Mesothelial cell of epicardium (in vitro differentiated cells): ENCODE results near the gene POTEE. TPM values are rescaled to one million over a fixed set of nuclear protein-coding genes. Genes with fewer than 3 reads are reported as not detected.
A peak's percentile ranks its signal among the peaks of the same experiment; 100 is the strongest.
"Not testable (repeated sequence)": the region's sequence is repeated elsewhere in the genome, so short reads cannot be mapped to it uniquely, and the experiment has no call there.

Source experiments
- DNase-seq, 2 experiments: peaks; one replicate each; pipeline ENCODE4 v3.0.0; 2021; ENCODE audit warnings: low spot score in 2 of 2; ENCODE audit not compliant: unreplicated experiment in 2 of 2
- H3K27ac Mint-ChIP-seq: 2 replicates; pipeline ENCODE4 v1.8.0; 2021; ENCODE audit warnings: mixed read lengths
- H3K27me3 Mint-ChIP-seq: 2 replicates; pipeline ENCODE4 v1.8.0; 2021; ENCODE audit warnings: low read depth, mixed read lengths
- H3K36me3 Mint-ChIP-seq: 2 replicates; pipeline ENCODE4 v1.8.0; 2021; ENCODE audit warnings: mixed read lengths
- H3K4me1 Mint-ChIP-seq: 2 replicates; pipeline ENCODE4 v1.8.0; 2021; ENCODE audit warnings: mixed read lengths
- H3K4me3 Mint-ChIP-seq: 2 replicates; pipeline ENCODE4 v1.8.0; 2021; ENCODE audit warnings: mild to moderate bottlenecking, moderate library complexity, mixed read lengths
- H3K9me3 Mint-ChIP-seq: 2 replicates; pipeline ENCODE4 v1.8.0; 2021; ENCODE audit warnings: mixed read lengths
- total RNA-seq: library from RNA; stranded (reverse); gene quantifications from 3 replicates; pipeline ENCODE4 v1.2.1, GENCODE V29; 2021
- TF ChIP-seq, protein P1 (sequence below): fragments of 200-600 bp; sonication (generic); IDR thresholded peaks from one replicate; pipeline ENCODE4 v1.5.0; 2021; ENCODE audit warnings: antibody characterized with exemption; ENCODE audit not compliant: unreplicated experiment

The POTEE gene
- 3.9 to 5.1 TPM (median 5.0 TPM) in 3 replicates for total RNA-seq

DNA sequence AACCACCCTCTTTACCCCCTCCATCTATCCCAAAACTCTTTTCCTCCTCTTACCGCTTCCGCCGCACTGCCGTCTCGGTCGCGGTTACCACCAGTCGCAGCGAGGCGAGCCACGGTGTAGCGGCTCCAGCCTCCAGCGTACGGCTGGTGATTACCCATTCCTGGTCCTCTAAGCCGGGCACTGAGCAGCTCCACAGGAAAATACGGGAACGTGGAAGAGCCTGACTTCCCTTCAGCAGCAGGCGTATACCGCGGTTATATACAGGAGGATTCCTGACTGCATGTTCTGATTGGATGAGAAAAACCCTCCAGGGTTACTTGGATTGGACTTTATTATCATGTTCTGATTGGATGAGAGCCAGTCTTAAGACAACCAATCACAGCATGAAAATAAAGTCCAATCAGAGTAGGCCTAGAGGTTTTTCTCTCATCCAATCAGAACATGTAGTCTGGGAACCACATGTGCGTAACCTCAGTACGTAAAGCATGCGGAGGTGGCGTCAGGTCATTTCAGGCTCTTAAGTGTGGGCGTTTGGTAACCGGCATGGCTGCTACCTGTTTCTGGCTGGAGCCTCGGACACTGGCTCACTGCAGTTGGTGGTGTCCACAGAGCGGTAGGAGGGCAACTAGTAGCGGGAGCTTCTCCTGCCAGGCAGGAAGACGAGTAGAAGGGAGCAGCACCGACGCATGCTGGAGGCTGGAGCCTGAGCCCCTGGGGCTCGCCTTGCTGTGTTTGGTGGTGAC is at the start of gene POTEE:
TSS of gene POTEE (plus strand) at position 507 of the 743 bp plus-strand sequence. CDS start 8,867 bp downstream, outside the sequence.
- peaks cover 20% of the 10 kb centered on the region for H3K27me3 Mint-ChIP-seq
- H3K4me1 Mint-ChIP-seq, H3K4me3 Mint-ChIP-seq, H3K9me3 Mint-ChIP-seq, H3K36me3 Mint-ChIP-seq, DNase-seq, H3K27ac Mint-ChIP-seq: not testable (repeated sequence)

DNA sequence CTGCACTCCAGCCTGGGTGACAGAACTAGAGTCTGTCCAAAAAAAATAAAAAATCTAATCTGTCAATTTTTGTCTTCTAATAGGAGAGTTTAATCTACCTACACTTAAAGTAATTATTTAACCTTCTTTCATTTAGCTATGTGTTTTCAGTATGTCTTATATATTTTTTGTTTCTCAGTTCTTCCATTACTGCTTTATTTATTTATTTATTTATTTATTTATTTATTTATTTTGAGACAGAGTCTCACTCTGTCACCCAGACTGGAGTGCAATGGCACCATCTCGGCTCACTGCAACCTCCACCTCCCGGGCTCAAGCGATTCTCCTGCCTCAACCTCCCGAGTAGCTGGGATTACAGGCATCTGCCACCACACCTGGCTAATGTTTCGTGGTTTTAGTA is 43.8 kb upstream of the POTEE start:
- not testable (repeated sequence) for DNase-seq, H3K4me1 Mint-ChIP-seq, H3K27ac Mint-ChIP-seq, H3K36me3 Mint-ChIP-seq, H3K4me3 Mint-ChIP-seq, H3K9me3 Mint-ChIP-seq
- peaks cover 19% of the 10 kb centered on the region for H3K27me3 Mint-ChIP-seq

DNA sequence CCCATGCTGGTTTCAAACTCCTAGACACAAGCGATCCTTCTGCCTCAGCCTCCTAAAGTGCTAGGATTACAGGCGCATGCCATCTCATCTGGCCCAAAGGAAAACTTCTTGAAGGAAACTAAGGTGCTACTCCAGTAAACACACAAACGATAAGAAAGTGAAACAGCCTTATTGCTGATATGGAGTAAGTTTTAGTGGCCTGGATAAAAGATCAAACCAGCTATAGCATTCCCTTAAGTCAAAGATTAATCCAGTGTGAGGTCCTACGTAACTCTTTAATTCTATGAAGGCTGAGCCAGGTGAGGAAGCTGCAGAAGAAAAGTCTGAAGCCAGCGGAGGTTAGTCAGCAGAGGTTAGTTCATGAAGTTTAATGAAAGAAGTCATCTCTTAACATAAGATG is 40.8 kb upstream of the POTEE start:
- H3K4me3 Mint-ChIP-seq: no peak overlapping the region
- no peak overlapping the region for H3K27ac Mint-ChIP-seq
- TF ChIP-seq, protein P1, sequence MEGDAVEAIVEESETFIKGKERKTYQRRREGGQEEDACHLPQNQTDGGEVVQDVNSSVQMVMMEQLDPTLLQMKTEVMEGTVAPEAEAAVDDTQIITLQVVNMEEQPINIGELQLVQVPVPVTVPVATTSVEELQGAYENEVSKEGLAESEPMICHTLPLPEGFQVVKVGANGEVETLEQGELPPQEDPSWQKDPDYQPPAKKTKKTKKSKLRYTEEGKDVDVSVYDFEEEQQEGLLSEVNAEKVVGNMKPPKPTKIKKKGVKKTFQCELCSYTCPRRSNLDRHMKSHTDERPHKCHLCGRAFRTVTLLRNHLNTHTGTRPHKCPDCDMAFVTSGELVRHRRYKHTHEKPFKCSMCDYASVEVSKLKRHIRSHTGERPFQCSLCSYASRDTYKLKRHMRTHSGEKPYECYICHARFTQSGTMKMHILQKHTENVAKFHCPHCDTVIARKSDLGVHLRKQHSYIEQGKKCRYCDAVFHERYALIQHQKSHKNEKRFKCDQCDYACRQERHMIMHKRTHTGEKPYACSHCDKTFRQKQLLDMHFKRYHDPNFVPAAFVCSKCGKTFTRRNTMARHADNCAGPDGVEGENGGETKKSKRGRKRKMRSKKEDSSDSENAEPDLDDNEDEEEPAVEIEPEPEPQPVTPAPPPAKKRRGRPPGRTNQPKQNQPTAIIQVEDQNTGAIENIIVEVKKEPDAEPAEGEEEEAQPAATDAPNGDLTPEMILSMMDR: no peak
- H3K9me3 Mint-ChIP-seq: no peaks in the 10 kb centered on the region
- peaks cover 17% of the 10 kb centered on the region for H3K27me3 Mint-ChIP-seq
- H3K36me3 Mint-ChIP-seq: no peaks in the 10 kb centered on the region
- DNase-seq: no peak
- H3K4me1 Mint-ChIP-seq: no peaks in the 10 kb centered on the region

DNA sequence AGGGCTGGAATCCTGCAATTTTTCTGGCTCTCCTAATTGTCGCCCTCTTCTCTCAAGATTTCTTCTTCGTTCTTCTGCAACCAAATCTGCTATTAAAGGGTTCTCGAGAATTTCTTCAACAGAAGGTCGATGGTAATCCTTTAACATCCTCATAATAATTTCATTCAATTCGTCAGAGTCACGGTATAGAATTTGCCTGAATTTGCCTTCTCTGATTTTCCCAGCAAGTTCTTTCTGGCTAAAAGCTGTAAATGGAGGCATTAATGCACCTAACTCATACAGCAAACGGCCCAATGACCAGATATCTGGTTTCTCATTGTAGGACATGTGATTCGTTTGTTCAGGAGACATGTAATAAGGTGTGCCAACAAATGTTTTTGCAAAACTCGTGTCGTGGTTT is 31.3 kb upstream of the POTEE start:
- H3K27ac Mint-ChIP-seq, H3K4me1 Mint-ChIP-seq, DNase-seq, H3K4me3 Mint-ChIP-seq, H3K9me3 Mint-ChIP-seq, H3K36me3 Mint-ChIP-seq: not testable (repeated sequence)
- peaks cover 45% of the 10 kb centered on the region for H3K27me3 Mint-ChIP-seq

DNA sequence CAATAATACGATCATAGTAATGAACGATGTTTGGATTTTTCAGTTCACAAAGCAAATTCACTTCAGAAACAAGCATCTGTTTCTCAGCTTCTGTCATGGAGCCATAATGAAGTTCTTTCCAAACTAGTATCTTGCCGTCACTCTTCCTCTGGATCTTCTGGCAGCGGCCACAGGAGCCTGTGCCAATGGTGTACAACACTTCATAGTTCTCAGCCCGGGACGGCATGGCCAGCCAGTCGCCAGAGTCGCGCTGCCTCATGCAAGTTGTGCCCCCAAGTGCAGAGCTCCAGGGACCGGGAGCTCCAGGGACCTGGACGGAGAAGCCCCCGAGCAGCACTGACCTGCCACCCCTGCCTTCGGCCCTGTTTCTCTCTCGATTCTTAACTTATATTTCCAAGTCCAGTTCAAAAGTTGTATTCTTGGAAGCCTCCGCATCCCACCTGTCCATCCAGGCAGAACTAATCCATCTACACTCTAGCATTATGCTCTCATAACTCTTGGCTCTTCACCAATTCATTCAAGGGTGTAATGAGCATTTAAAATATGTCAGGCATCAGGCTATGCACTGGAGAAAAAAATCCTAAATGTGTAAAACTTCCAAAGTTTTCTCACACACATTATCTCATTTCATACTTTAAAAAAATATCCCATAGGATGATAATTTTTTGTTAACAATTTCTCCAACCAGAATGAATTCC is 30.5 kb upstream of the POTEE start:
- not testable (repeated sequence) for DNase-seq, H3K27ac Mint-ChIP-seq, H3K4me1 Mint-ChIP-seq, H3K9me3 Mint-ChIP-seq, H3K4me3 Mint-ChIP-seq, H3K36me3 Mint-ChIP-seq
- H3K27me3 Mint-ChIP-seq: peaks cover 45% of the 10 kb centered on the region

DNA sequence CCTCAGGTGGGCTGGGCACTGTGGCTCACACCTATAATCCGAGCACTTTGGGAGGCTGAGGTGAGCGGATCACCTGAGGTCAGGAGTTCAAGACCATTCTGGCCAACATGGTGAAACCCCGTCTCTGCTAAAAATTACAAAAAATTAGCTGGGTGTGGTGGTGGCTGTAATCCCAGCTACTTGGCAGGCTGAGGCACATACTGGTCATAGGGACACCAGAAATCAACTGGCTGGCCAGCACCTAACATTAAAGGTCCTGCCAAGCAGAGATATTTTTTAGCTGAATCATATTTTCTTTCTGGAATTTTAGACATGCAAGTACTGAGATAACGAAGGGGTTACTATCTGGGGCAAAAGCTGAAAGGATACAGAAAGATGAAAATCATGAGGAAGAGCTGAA is 27.9 kb upstream of the POTEE start:
- not testable (repeated sequence) for H3K27ac Mint-ChIP-seq, H3K36me3 Mint-ChIP-seq, H3K9me3 Mint-ChIP-seq, H3K4me1 Mint-ChIP-seq, DNase-seq, H3K4me3 Mint-ChIP-seq
- H3K27me3 Mint-ChIP-seq: peaks cover 27% of the 10 kb centered on the region

DNA sequence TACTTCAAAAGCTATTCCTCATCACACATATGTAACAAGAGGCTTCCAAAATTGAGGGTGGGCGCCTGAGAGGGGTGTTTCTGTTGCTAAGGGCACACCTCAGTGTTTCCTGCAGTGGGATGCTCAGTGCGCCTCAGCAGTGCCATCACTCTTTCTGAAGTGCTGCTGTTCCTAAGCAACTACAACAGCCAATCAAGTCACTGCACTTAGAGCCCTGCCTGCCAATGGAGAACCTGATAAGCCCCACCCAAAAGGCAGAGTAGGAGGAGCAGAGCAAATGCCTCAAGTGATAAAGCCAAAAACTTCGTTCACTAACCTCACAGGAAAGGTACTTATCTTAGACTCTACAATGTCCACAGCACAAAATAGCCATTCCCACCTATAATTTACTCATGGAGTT is 15.9 kb upstream of the POTEE start:
- H3K9me3 Mint-ChIP-seq, H3K4me1 Mint-ChIP-seq, H3K27ac Mint-ChIP-seq, H3K36me3 Mint-ChIP-seq, H3K4me3 Mint-ChIP-seq, DNase-seq: not testable (repeated sequence)
- peaks cover 57% of the 10 kb centered on the region for H3K27me3 Mint-ChIP-seq

DNA sequence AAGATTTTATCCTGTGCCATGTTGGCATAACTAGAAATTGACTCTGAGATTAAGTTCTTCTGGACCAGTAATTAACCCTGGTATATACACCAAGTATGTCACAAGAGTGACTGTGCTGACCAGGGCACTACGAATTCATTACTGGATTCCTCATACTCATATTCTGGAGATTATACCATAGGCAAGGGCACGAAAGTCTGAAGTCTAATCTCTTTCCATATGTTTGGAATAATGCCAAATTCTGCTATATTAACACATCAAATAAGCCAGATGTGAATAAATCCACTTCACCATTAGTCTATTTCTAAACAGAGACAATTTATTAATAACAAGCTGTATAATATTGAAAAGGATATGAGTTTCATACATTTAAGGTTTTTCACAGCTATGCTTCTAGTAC is 13.2 kb upstream of the POTEE start:
- H3K4me1 Mint-ChIP-seq, H3K9me3 Mint-ChIP-seq, H3K4me3 Mint-ChIP-seq, H3K27ac Mint-ChIP-seq, DNase-seq, H3K36me3 Mint-ChIP-seq: not testable (repeated sequence)
- peaks cover 45% of the 10 kb centered on the region for H3K27me3 Mint-ChIP-seq

DNA sequence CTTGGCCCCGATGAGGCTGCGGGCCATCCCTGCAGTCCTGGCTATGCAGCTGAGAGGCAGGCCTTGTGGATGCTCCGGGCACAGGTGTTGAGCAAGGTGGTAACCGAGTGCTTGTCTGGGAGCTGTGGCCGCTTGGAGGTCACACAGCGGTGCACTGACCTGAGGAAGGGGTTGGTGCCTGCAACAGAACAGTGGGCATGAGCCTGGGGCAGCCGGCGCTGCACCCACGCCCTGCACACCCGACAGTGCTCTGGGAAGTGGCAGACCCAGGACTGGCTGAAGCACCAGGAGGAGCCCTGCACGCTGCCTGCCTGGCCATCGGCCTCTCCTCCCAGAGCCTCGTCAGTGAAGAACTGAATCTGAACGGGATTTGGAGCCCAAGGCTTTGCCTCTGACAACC is 8.2 kb upstream of the POTEE start:
- DNase-seq: no peak
- Mint-ChIP-seq H3K4me3 (no peak overlapping the region), H3K9me3 (no peaks in the 10 kb centered on the region), H3K27me3 (peaks cover 14% of the 10 kb centered on the region), H3K36me3 (no peaks in the 10 kb centered on the region), H3K27ac (no peak overlapping the region), H3K4me1 (no peaks in the 10 kb centered on the region)
- TF ChIP-seq, protein P1: no peak

DNA sequence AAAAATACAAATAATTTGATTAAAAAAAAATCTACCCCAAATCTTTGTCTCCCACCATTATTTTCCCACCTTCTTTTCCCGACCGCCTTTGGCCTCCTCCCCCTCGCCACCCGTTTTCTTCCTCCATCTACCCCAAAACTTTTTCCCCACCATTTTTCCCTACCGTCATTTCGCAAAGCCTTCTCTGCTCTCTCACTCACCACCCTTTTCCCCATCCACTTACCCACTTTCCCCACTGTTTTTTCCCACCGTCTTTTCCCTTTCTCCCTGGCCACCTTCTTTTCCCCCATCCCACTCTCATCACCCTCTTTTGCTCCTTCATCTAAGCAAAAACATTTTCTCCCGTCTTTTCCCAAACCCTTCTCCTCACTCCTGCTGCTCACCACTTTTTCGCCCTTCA is 1.5 kb upstream of the POTEE start:
- Mint-ChIP-seq H3K27me3 (peaks cover 20% of the 10 kb centered on the region), H3K4me3 (peak overlapping the region; percentile 68)
- H3K9me3 Mint-ChIP-seq, H3K4me1 Mint-ChIP-seq, DNase-seq, H3K36me3 Mint-ChIP-seq, H3K27ac Mint-ChIP-seq: not testable (repeated sequence)

DNA sequence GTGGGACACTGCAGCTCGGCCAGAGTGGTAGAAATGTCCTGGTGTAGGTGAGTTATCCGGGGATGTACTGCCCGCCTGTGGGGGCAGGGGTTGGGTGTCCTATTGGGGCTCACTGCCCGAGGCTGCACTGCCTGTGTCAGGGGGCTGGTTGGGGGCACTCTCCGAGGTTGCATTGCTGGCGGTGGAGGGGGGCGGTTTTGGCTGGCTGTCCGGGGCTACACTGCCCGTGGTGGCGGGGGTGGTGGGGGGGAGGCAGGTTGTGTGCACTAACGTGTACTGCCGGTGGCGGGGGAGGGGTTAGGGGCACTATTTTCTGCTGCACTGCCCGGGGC is 403 bp downstream of the POTEE start:
- H3K4me1 Mint-ChIP-seq, H3K4me3 Mint-ChIP-seq, H3K27ac Mint-ChIP-seq, DNase-seq, H3K9me3 Mint-ChIP-seq, H3K36me3 Mint-ChIP-seq: not testable (repeated sequence)
- peaks cover 20% of the 10 kb centered on the region for H3K27me3 Mint-ChIP-seq

DNA sequence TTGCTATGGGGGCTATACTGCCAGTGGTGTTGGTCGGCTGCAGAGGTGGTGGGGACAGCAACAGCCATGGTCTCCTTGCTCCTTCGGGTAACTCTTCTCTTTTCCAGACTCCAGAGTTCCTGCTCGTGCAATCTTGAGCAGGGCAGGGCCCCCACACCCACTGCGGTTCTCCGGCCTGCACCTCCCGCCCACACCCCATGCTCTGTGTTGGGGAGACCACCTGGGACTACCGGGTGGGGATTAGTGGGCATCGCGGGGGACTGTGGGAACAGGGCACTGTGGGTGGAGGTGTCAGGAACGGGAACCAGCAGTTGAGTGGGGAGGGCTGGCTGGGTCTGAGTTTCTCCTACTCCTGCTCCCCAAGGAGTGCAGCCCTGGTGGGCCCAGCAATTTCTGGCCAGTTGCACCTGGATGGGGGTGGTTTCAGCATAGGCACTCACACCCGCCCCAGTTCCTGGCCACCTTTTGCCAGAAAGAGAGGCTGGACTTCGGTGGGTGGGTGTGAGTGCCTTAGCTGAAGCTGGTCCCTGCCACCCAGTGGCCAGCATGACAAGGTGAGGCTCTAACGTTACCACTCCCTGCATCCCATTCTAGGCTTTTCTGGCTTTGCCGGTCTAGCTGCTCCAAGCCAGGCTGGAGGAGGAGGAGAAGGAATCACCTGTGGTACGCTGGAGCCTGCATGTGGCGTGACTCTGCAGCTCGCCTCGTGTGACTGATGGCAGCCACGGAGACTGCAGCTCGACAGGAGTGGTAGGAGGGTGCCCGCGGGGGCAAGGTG is 1.3 kb downstream of the POTEE start:
- H3K27me3 Mint-ChIP-seq: peaks cover 18% of the 10 kb centered on the region
- DNase-seq, H3K27ac Mint-ChIP-seq, H3K9me3 Mint-ChIP-seq, H3K36me3 Mint-ChIP-seq, H3K4me3 Mint-ChIP-seq, H3K4me1 Mint-ChIP-seq: not testable (repeated sequence)
